ENCODE data around the gene TFDP1.

The TFDP1 gene

GRCh38 chr13:113605866-113606438, 21.4 kb downstream of the TFDP1 start:
- H3K4me3 ChIP-seq (ENCODE audit: low read length): no peak overlapping the region
- TF ChIP-seq ZNF274 (IDR thresholded peaks at IDR 0.05; ENCODE audit: low read depth, low read length): no peak

GRCh38 chr13:113607056-113607888, 22.7 kb downstream of the TFDP1 start:
- H3K4me3 ChIP-seq (ENCODE audit: low read length): no peak overlapping the region
- no peak for TF ChIP-seq ZNF274 (IDR thresholded peaks at IDR 0.05; ENCODE audit: low read depth, low read length)

- no peak overlapping the region for H3K4me3 ChIP-seq (ENCODE audit: low read length)
- TF ChIP-seq ZNF274 (IDR thresholded peaks at IDR 0.05; ENCODE audit: low read depth, low read length): no peak
Observed at GRCh38 chr13:113607889-113608635, 23.5 kb downstream of the TFDP1 start.

- H3K4me3 ChIP-seq (ENCODE audit: low read length): no peak overlapping the region
- no peak for TF ChIP-seq ZNF274 (IDR thresholded peaks at IDR 0.05; ENCODE audit: low read depth, low read length)
Observed at GRCh38 chr13:113608967-113609533, 24.5 kb downstream of the TFDP1 start.

GRCh38 chr13:113609616-113610015, 25.1 kb downstream of the TFDP1 start:
- no peak overlapping the region for H3K4me3 ChIP-seq (ENCODE audit: low read length)
- no peak for TF ChIP-seq ZNF274 (IDR thresholded peaks at IDR 0.05; ENCODE audit: low read depth, low read length)

GRCh38 chr13:113610266-113610665, 25.7 kb downstream of the TFDP1 start:
- no peak for TF ChIP-seq ZNF274 (IDR thresholded peaks at IDR 0.05; ENCODE audit: low read depth, low read length)

GRCh38 chr13:113611996-113612395, 27.4 kb downstream of the TFDP1 start:
- no peak for TF ChIP-seq ZNF274 (IDR thresholded peaks at IDR 0.05; ENCODE audit: low read depth, low read length)
- H3K4me3 ChIP-seq (ENCODE audit: low read length): no peak overlapping the region

More at GRCh38 chr13:113610266-113610665, 25.7 kb downstream of the TFDP1 start:
- no peak overlapping the region for H3K4me3 ChIP-seq (ENCODE audit: low read length)

- no peak for TF ChIP-seq ZNF274 (IDR thresholded peaks at IDR 0.05; ENCODE audit: low read depth, low read length)
- H3K4me3 ChIP-seq (ENCODE audit: low read length): no peak overlapping the region
Observed at GRCh38 chr13:113612607-113613006, 28.1 kb downstream of the TFDP1 start.

GRCh38 chr13:113613789-113614379, 29.3 kb downstream of the TFDP1 start:
- TF ChIP-seq ZNF274 (IDR thresholded peaks at IDR 0.05; ENCODE audit: low read depth, low read length): no peak

GRCh38 chr13:113616281-113616906, 31.8 kb downstream of the TFDP1 start:
- no peak for TF ChIP-seq ZNF274 (IDR thresholded peaks at IDR 0.05; ENCODE audit: low read depth, low read length)
- H3K4me3 ChIP-seq (ENCODE audit: low read length): no peak overlapping the region

More at GRCh38 chr13:113613789-113614379, 29.3 kb downstream of the TFDP1 start:
- no peak overlapping the region for H3K4me3 ChIP-seq (ENCODE audit: low read length)

GRCh38 chr13:113616991-113617749, 32.6 kb downstream of the TFDP1 start:
- no peak overlapping the region for H3K4me3 ChIP-seq (ENCODE audit: low read length)
- no peak for TF ChIP-seq ZNF274 (IDR thresholded peaks at IDR 0.05; ENCODE audit: low read depth, low read length)

- no peak for TF ChIP-seq ZNF274 (IDR thresholded peaks at IDR 0.05; ENCODE audit: low read depth, low read length)
- no peak overlapping the region for H3K4me3 ChIP-seq (ENCODE audit: low read length)
Observed at GRCh38 chr13:113617961-113618360, 33.4 kb downstream of the TFDP1 start.

GRCh38 chr13:113618455-113618854, 33.9 kb downstream of the TFDP1 start:
- TF ChIP-seq ZNF274 (IDR thresholded peaks at IDR 0.05; ENCODE audit: low read depth, low read length): no peak
- no peak overlapping the region for H3K4me3 ChIP-seq (ENCODE audit: low read length)

All from GM08714 (cell line).